HG03520 (cell line): Measurements from ENCODE around the gene SCN5A.
"Not testable (repeated sequence)": the region's sequence is repeated elsewhere in the genome, so short reads cannot be mapped to it uniquely, and the experiment has no call there.

ENCODE experiments used
- ATAC-seq: cut with Tn5 transposase; IDR thresholded peaks from one replicate; pipeline ENCODE4 v1.9.1; 2021; ENCODE audit warnings: mild to moderate bottlenecking, moderate library complexity; ENCODE audit not compliant: unreplicated experiment

Gene SCN5A

GRCh38 chr3:38580450-38581382 is 68.8 kb downstream of the SCN5A start:
- no peak for ATAC-seq

DNA sequence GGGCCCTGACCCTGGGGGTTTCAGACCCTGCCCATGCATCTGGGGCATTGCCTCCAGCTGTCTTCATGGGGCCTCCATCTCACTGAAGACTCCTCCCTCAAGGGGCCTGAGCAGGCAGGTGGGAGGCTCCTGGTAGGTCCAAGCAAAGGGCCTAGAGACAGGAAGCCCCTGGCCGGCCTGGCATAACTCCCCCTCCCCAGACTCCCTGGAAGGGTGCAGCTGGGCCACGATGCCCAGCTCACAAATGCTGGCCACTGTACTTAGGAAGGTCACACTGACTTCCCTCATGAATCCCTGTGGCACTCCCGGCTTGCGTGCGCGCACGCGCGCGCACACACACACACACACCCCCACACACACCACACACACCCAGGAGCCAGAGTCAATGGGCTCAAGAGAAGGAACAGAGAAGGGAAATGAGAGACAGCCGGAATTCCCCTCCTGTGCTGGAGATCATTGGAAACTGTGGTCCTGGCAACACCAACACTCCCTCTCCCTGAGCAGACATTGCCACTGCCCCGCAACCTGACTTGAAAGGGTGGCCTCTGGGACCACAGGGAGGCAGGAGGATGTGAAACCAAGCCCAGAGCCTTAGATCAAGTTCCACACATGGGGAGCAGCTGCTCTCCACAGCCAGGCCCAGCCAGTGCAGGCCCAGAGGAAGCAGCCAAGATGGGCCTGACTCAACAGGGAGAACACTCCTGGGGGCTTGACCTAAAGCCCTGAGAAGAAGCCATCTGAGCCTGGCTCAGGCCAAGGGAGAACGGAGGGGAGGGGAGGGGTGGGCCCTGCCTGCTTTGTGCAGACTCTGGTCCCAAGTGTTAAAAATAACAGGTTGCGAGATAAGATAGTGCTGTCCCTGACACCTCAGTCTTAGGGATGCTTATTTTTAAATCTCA is 69.7 kb downstream of the SCN5A start:
- ATAC-seq = peak; percentile 61

DNA sequence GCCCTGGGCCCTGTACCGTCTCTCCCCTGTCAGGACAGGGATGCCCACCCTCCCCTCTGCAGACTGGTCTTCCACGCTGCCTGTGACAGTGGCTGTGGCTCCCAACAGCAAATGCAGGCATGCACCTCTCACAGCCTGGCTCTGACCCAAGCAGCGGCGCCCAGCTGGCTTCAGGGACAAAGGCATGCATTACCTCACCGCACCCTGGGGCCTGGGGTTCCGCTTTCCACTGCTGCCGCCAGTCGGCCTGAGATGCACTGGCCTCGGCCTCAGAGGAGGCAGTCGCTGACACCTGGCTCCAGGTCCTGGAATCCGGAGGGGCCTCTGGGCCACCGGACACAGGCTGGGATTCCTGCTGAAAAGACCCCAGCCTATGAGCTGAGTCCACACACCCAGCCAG is 70.3 kb downstream of the SCN5A start:
- ATAC-seq = no peak

DNA sequence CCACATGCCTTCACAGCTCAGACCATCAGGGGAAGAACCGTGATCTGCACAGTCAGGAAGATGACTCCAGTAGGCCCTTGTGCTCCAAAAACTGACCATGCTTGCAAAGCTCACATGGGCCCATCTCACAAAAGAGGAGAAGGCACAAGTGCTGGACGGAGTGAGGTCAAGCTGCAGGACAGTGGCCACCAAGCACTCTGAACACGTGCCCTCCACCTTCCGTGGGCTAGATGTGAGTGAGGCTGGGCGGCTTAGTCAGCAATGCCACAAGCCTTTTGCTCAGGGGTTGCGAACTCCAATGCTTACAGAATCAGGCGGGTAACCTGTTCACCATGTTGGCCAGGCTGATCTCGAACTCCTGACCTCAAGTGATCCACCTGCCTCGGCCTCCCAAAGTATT is 70.9 kb downstream of the SCN5A start:
- no peak for ATAC-seq

- ATAC-seq = no peak
Measured at GRCh38 chr3:38578081-38578475, 71.4 kb downstream of the SCN5A start.

DNA sequence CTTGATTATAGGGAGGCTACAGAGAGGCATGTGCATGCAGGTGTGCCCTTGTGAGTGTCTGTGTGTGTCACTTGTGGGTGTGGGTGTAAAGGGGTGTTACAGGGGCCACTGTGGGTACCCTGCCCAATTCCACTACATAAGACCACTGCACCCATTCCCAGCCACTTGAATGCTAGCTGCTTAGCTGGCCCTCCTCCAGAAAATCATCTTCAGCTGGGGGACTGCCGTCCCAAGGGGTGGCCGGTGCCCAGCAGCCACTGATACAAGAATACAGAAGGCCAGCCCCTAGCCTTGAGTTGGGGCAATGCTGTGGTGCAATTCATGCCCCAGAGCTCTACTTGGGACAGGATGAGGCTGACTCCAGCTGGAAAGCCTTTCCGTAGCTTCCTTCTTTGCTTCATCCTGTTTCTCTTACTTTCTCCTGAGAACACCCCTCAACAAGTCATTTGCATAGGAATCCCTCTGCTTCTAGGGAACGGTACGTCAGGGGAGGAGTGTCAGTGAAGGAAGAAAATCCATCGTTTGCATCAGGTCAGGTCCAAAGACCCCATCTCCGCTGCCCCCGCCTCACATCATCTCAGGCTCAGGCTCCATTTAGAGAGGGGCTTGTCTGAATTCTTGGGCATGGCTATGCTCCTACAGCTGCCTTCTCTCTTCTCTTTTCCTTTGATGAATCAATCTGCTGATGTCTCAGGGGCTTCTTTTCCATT is 72.0 kb downstream of the SCN5A start:
- ATAC-seq = no peak

DNA sequence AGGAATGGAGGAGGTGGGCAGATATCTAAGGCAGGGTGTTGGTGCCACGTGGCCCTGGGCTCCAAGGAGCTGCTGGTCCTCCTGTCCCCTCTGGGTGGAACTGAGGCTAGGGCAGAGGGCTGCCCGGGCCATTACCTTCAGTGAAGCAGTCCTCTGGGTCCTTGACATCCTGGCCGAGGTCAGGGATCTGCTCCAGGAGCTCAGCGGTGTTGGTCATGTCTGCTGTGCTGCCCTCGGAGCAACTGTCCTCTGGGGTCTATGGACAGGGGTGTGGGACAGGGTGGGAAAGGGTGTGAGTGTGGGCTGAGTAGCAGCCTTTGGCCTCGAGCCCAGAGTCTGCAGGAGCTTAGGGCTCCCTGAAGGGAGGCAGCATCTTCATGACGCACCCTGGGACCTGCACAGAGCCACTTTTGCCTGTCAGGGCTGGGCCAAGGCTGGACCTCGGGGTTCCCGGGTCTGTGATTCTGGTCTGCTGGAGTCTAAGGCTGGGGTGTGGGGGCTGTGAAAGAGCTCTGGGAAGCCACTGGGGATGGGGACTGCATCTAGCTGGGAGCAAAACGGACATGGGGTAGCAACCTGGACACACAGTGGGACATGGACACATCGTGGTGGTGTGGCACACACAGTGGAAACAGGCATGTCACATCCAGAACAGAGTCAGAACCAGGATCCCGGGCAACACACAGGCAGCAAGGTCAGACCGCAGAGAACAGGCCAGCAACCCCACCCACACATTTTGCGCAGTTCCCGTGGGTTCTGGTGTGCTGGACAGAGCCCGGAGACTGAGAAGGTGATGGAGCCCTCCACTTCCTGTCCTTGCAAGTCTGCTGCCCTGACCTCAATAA is 72.7 kb downstream of the SCN5A start:
- no peak for ATAC-seq

DNA sequence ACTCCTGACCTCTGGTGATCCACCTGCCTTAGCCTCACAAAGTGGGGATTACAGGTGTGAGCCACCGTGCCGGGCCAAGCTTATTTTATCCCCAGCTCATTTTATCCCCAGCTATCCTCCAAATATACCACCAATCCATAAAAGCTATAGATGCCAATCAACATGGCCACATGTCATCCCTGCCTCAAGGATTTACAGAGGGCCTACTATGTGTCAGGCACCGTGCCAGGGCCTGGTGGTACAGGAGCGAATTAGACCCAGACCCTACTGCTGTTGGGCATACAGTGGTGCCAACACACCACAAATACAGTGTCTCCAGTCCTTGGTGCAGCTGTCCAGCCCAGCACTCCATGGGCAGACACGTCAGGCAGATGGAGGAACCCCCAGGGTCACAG is 73.4 kb downstream of the SCN5A start:
- no peak for ATAC-seq

- ATAC-seq = no peak
Measured at GRCh38 chr3:38575279-38575843, 74.1 kb downstream of the SCN5A start.

- ATAC-seq = no peak
Measured at GRCh38 chr3:38574411-38575278, 74.8 kb downstream of the SCN5A start.

DNA sequence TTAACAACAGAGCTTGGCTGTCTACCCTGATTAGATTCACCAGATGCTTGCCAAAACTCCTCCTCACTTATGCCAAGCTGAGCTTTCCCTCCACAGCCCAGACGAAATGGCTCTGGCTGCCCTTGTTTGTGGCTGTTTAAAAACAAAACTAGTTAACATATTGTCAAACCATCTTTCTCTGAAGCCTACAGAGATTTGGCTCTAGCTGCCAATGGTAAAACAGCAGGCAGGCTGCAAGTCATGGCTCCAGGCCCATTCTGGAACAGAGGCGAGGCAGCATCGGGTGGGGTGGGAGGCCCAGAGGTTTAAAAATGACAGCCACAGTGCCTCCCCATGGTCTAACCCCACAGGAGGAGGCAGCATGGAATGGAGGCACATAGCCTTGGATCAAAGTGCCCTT is 75.9 kb downstream of the SCN5A start:
- ATAC-seq = no peak

- ATAC-seq = no peak
Measured at GRCh38 chr3:38573111-38573510, 76.4 kb downstream of the SCN5A start.

GRCh38 chr3:38567498-38567897 is 82.0 kb downstream of the SCN5A start:
- no peak for ATAC-seq

DNA sequence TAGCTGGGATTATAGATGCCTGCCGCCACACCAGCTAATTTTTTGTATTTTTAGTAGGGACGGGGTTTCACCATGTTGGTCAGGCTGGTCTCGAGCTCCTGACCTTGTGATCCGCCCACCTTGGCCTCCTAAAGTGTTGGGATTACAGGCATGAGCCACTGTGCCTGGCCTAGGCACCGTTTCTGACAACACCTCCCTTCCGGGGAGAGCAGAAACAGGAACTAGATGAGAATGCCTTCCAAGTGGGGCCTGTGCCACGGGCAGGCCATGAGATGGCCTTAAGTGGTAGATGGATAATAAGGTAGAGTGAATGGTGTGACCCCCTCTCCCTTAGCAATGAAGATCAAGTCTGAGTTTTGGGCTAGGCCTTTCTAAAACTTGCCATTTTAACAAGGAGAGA is 82.7 kb downstream of the SCN5A start:
- ATAC-seq = not testable (repeated sequence)

DNA sequence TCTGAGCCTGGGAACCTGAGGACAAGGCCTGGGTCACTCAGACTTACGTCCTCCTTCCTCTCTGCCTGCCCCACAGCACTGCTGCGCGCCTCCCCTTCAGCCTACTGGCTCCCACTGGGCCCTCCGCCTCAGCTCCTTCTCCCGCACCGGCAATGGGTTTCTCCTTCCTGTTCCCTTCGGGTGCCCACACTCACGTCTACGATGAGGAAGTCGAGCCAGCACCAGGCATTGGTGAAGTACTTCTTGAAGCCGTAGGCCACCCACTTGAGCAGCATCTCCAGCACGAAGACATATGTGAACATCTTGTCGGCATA is 83.3 kb downstream of the SCN5A start:
- ATAC-seq = no peak

GRCh38 chr3:38565339-38566214 is 83.9 kb downstream of the SCN5A start:
- ATAC-seq = no peak

DNA sequence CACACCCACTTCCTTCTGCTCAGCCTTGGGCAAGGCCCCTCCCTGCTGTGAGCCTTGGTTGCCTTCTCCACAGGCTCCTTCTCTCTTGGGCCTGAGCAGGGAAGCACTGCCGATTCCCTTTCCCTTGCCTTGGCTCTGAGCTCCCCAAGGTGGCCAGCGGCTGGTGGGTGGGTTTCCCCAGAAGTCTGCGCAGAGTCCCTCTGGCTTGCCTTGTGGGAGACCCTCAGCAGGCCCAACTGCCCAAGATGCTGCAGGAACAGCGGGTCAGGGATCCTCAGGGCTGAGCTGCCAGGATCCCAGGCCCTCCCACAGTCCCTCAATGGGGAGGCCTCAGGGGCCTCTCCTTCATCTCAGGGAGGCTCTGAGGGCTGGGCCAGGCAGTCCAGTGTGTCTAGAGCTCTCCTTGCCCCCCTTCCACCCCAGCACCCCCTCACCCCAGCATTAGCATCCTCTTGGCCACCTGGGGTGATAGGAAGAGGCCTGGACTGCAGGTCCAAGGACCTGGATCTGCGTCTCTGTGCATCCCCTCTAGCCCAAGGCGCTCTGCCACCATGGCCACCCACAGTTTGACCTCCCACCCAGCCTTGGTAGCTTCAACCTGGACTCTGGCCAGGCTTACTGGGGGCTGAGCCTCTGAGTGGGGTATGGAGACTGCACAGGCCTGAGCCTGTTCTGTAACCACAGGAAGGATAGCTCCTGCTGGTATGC is 84.7 kb downstream of the SCN5A start:
- ATAC-seq = no peak

GRCh38 chr3:38563886-38564270 is 85.6 kb downstream of the SCN5A start:
- no peak for ATAC-seq
